H9 (cell line): Measurements from ENCODE around the gene PPM1H. TPM values are rescaled to one million over a fixed set of nuclear protein-coding genes. Genes with fewer than 3 reads are reported as not detected.

ENCODE experiments used
- DNase-seq: peaks from one replicate; pipeline ENCODE4 v3.0.0-alpha.2; 2017
- H2AFZ ChIP-seq: one replicate; pipeline ENCODE4 v1.6.1; 2013; ENCODE audit warnings: mild to moderate bottlenecking, low read length, control low read depth, moderate library complexity
- H2AK5ac ChIP-seq: 2 replicates; pipeline ENCODE4 v1.6.1; 2013; ENCODE audit warnings: low read length, control low read depth, mixed read lengths; ENCODE audit not compliant: insufficient read length
- H2BK120ac ChIP-seq: one replicate; pipeline ENCODE4 v1.6.1; 2013; ENCODE audit warnings: low read depth, mild to moderate bottlenecking, low read length, control low read depth, inconsistent platforms; ENCODE audit not compliant: poor library complexity, severe bottlenecking
- H2BK12ac ChIP-seq: 2 replicates; pipeline ENCODE4 v1.6.1; 2013; ENCODE audit warnings: low read length, control low read depth, mixed read lengths, low read depth; ENCODE audit not compliant: insufficient read length
- H2BK15ac ChIP-seq: 2 replicates; pipeline ENCODE4 v1.6.1; 2013; ENCODE audit warnings: low read depth, low read length, control low read depth
- H2BK20ac ChIP-seq: one replicate; pipeline ENCODE4 v1.6.1; 2013; ENCODE audit warnings: low read depth, mild to moderate bottlenecking, low read length, control low read depth, inconsistent platforms; ENCODE audit not compliant: poor library complexity, severe bottlenecking
- H2BK5ac ChIP-seq: 2 replicates; pipeline ENCODE4 v1.6.1; 2013; ENCODE audit warnings: low read length, control low read depth, mixed read lengths; ENCODE audit not compliant: insufficient read length
- H3K14ac ChIP-seq: 2 replicates; pipeline ENCODE4 v1.6.1; 2013; ENCODE audit warnings: low read length, control low read depth; ENCODE audit not compliant: insufficient read depth
- H3K18ac ChIP-seq: 2 replicates; pipeline ENCODE4 v1.6.1; 2013; ENCODE audit warnings: low read depth, mild to moderate bottlenecking, mixed read lengths, low read length, control low read depth; ENCODE audit not compliant: insufficient read length
- H3K23ac ChIP-seq: 2 replicates; pipeline ENCODE4 v1.6.1; 2013; ENCODE audit warnings: low read length, control low read depth, mixed read lengths, low read depth; ENCODE audit not compliant: insufficient read length
- H3K23me2 ChIP-seq: 2 replicates; pipeline ENCODE4 v1.6.1; 2013; ENCODE audit warnings: low read depth, mild to moderate bottlenecking, mixed read lengths, low read length, control low read depth; ENCODE audit not compliant: insufficient read length, poor library complexity, severe bottlenecking
- H3K27ac ChIP-seq: 2 replicates; pipeline ENCODE4 v1.5.1; 2013; ENCODE audit warnings: low read length, control low read depth, mixed read lengths, low read depth; ENCODE audit not compliant: insufficient read length
- H3K27me3 ChIP-seq: 2 replicates; pipeline ENCODE4 v1.6.1; 2013; ENCODE audit warnings: low read length, control low read depth, inconsistent platforms; ENCODE audit not compliant: insufficient read depth
- H3K4ac ChIP-seq: 2 replicates; pipeline ENCODE4 v1.6.1; 2013; ENCODE audit warnings: low read depth, mild to moderate bottlenecking, control low read depth, inconsistent platforms, low read length, moderate library complexity
- H3K4me1 ChIP-seq: 2 replicates; pipeline ENCODE4 v1.6.1; 2013; ENCODE audit warnings: low read length, control low read depth, inconsistent platforms; ENCODE audit not compliant: insufficient read depth
- H3K4me2 ChIP-seq: 2 replicates; pipeline ENCODE4 v1.6.1; 2013; ENCODE audit warnings: low read length, control low read depth, mixed read lengths; ENCODE audit not compliant: insufficient read length, insufficient read depth
- H3K56ac ChIP-seq: 2 replicates; pipeline ENCODE4 v1.6.1; 2013; ENCODE audit warnings: low read depth, mild to moderate bottlenecking, mixed read lengths, low read length, control low read depth; ENCODE audit not compliant: insufficient read length
- H3K79me1 ChIP-seq: 2 replicates; pipeline ENCODE4 v1.6.1; 2013; ENCODE audit warnings: low read depth, mild to moderate bottlenecking, moderate library complexity, low read length, control low read depth, inconsistent platforms; ENCODE audit not compliant: insufficient read depth, poor library complexity, severe bottlenecking
- H3K79me2 ChIP-seq: 2 replicates; pipeline ENCODE4 v1.6.1; 2013; ENCODE audit warnings: low read length, control low read depth, inconsistent platforms; ENCODE audit not compliant: insufficient read depth
- H3K9ac ChIP-seq: 2 replicates; pipeline ENCODE4 v1.6.1; 2013; ENCODE audit warnings: low read length, control low read depth, mixed read lengths; ENCODE audit not compliant: insufficient read length; ENCODE audit errors: extremely low read depth
- H3K9me3 ChIP-seq: one replicate; pipeline ENCODE4 v1.6.1; 2013; ENCODE audit warnings: low read depth, low read length, inconsistent platforms; ENCODE audit not compliant: control insufficient read depth
- H3T11ph ChIP-seq: one replicate; pipeline ENCODE4 v1.6.1; 2013; ENCODE audit warnings: mild to moderate bottlenecking, low read length, control low read depth, inconsistent platforms
- H4K20me1 ChIP-seq: one replicate; pipeline ENCODE4 v1.6.1; 2013; ENCODE audit not compliant: control insufficient read depth, insufficient read length, insufficient read depth
- H4K5ac ChIP-seq: 2 replicates; pipeline ENCODE4 v1.6.1; 2013; ENCODE audit warnings: low read depth, mild to moderate bottlenecking, mixed read lengths, low read length, control low read depth; ENCODE audit not compliant: insufficient read length
- H4K8ac ChIP-seq: replicated peaks from 2 replicates; pipeline ENCODE4 v1.6.1; 2013; ENCODE audit warnings: low read length, control low read depth, mixed read lengths, low read depth; ENCODE audit not compliant: insufficient read length
- H4K91ac ChIP-seq: 2 replicates; pipeline ENCODE4 v1.6.1; 2013; ENCODE audit warnings: low read depth, mild to moderate bottlenecking, moderate library complexity, mixed read lengths, low read length, control low read depth; ENCODE audit not compliant: insufficient read length
- H3K27ac Mint-ChIP-seq, 3 experiments: 2 replicates in 2 of 3; 3 replicates in 1 of 3; pipeline ENCODE4 v1.8.0; 2020 to 2021; ENCODE audit warnings: mixed read lengths in 3 of 3, mild to moderate bottlenecking in 1 of 3, moderate library complexity in 1 of 3
- H3K27me3 Mint-ChIP-seq: 2 replicates; pipeline ENCODE4 v1.8.0; 2021; ENCODE audit warnings: low read depth, mild to moderate bottlenecking, moderate library complexity, mixed read lengths
- H3K36me3 Mint-ChIP-seq, 3 experiments: 2 replicates in 2 of 3; 3 replicates in 1 of 3; pipeline ENCODE4 v1.8.0; 2020 to 2021; ENCODE audit warnings: low read depth in 3 of 3, mixed read lengths in 3 of 3; ENCODE audit not compliant: insufficient read depth in 1 of 3
- H3K4me1 Mint-ChIP-seq, 2 experiments: 2 replicates each; pipeline ENCODE4 v1.8.0; 2020; ENCODE audit warnings: mixed read lengths in 2 of 2
- H3K4me3 Mint-ChIP-seq, 2 experiments: 2 replicates in 1 of 2; 3 replicates in 1 of 2; pipeline ENCODE4 v1.8.0; 2020 to 2021; ENCODE audit warnings: mild to moderate bottlenecking in 2 of 2, mixed read lengths in 2 of 2, moderate library complexity in 1 of 2
- H3K9me3 Mint-ChIP-seq, 2 experiments: 2 replicates in 1 of 2; 3 replicates in 1 of 2; pipeline ENCODE4 v1.8.0; 2020; ENCODE audit warnings: mild to moderate bottlenecking in 2 of 2, mixed read lengths in 2 of 2, moderate library complexity in 1 of 2
- CTCF ChIP-seq: fragments of 200-600 bp; sonication (generic); conservative IDR thresholded peaks from 3 replicates; pipeline ENCODE4 v1.8.0; 2021; ENCODE audit warnings: antibody characterized with exemption, mild to moderate bottlenecking
- WGBS: extraction: QIAGEN DNeasy Blood & Tissue Kit; methylation state at CpG from one replicate; pipeline ENCODE4 v1.1.7; 2013; ENCODE audit warnings: missing lambda C conversion rate, low lambda C conversion rate, mixed read lengths; ENCODE audit not compliant: insufficient read length; ENCODE audit errors: extremely low coverage; 5-methylcytosine and 5-hydroxymethylcytosine counted together
- microRNA-seq: library from miRNA; unstranded; fragments of <30 nt; microRNA quantifications from one replicate; pipeline ENCODE4, GENCODE V29; 2020; ENCODE audit warnings: borderline microRNAs expressed
- total RNA-seq: library from RNA; stranded (reverse); gene quantifications from 2 replicates; pipeline ENCODE4 v1.2.1, GENCODE V29; 2021

Gene PPM1H
- total RNA-seq, 1 experiment from 2014 or later = 22.1 TPM

- H2BK20ac ChIP-seq = no peak overlapping the region
- WGBS = no CpG with 5 or more reads among the region's 3 CpGs
Measured at GRCh38 chr12:62597253-62597652, 337.7 kb downstream of the PPM1H start.

More at GRCh38 chr12:62597253-62597652, 337.7 kb downstream of the PPM1H start:
- Histone ChIP-seq H2BK12ac (no peak overlapping the region), H3K14ac (no peak overlapping the region), H3K27me3 (no peaks in the 10 kb centered on the region), H3K79me2 (no peaks in the 10 kb centered on the region), H3K4ac (no peak overlapping the region), H3K27ac (no peak overlapping the region), H3K18ac (no peak overlapping the region), H3T11ph (no peak overlapping the region), H4K20me1 (no peaks in the 10 kb centered on the region), H3K23me2 (peaks cover 2% of the 10 kb centered on the region), H4K5ac (no peak overlapping the region), H3K4me2 (no peak overlapping the region), H2BK120ac (no peak overlapping the region), H3K56ac (no peak overlapping the region), H3K9me3 (no peaks in the 10 kb centered on the region), H4K91ac (no peak overlapping the region), H2BK15ac (no peak overlapping the region), H2BK5ac (no peak overlapping the region), H3K23ac (no peak overlapping the region), H3K9ac (no peak overlapping the region), H3K79me1 (no peaks in the 10 kb centered on the region), H2AK5ac (no peak overlapping the region), H2AFZ (no peak overlapping the region), H4K8ac (no peak overlapping the region), H3K4me1 (no peaks in the 10 kb centered on the region)
- no peak overlapping the region for H3K4me3 Mint-ChIP-seq
- peaks cover 0 to 2% (median 0%) of the 10 kb centered on the region in 3 experiments; a peak in 1 of 7 replicates for H3K36me3 Mint-ChIP-seq
- H3K27me3 Mint-ChIP-seq = no peaks in the 10 kb centered on the region
- no peak for DNase-seq
- no peak overlapping the region; a peak in 1 of 7 replicates for H3K27ac Mint-ChIP-seq
- H3K4me1 Mint-ChIP-seq = peaks cover 18 to 19% of the 10 kb centered on the region in 2 experiments
- H3K9me3 Mint-ChIP-seq = no peaks in the 10 kb centered on the region
- no peak for TF ChIP-seq CTCF

Small RNA genes lying within 50 kb of the gene (microRNA-seq; reads per million reads assigned to microRNA genes)
- 11.0 reads per million, percentile 48 among the genes with 10 or more reads in this experiment for gene MIRLET7I

Other genes starting within 250 kb of the PPM1H start
- gene AVPR1A, start 216.1 kb upstream of the PPM1H start, total RNA-seq = 0.13 and 0.22 TPM in 2 replicates